ENCODE results near the gene KRT8. TPM values are rescaled to one million over a fixed set of nuclear protein-coding genes. Genes with fewer than 3 reads are reported as not detected.

The KRT8 gene
- polyA plus RNA-seq, 1 experiment: 18.2 TPM

DNA sequence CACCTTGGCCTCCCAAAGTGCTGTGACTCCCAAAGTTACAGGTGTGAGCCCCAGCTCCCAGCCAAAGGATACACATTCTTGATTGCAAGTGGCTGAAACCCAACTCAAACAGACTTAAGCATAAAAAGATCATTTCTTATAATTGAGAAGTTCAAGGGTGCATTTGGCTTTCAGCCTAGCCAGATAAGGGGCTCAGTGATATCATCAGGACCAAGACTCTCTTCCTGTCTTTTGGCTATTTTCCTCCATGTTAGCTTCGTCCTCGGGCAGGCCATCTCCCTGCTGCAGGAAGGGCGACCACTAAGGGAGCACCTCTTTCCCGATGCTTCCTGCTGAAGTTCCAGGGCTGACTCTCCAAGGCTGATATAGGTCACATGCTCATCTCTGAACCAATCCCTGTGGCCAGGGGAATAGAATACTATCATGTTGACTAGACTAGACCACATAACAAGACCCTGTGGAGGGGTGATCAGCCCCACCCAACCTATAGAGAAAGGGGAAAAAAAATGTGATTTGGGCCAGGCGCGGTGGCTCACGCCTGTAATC is 9.8 kb upstream of the KRT8 start:
- DNase-seq (ENCODE audit: low read depth, low spot score): no peak
- ChIA-PET CTCF (interaction anchor here (3.2 kb wide), 1 partner anchor 30 kb away, joined by 17 read pairs; no protein-coding TSS in a partner anchor), POLR2A (interaction anchor here (0.6 to 0.9 kb wide), 2 partner anchors 12 to 86 kb away, joined by 3 to 11 read pairs; no protein-coding TSS in a partner anchor)
- Histone ChIP-seq H3K27me3 (ENCODE audit: control insufficient read depth, insufficient read depth, low read length) (no peaks in the 10 kb centered on the region), H3K27ac (ENCODE audit: low read depth, low read length) (no peak overlapping the region), H3K9me3 (ENCODE audit: control insufficient read depth, insufficient read depth, low read length) (no peaks in the 10 kb centered on the region), H3K4me3 (ENCODE audit: low read depth, low read length) (no peak overlapping the region)
- TF ChIP-seq, protein P1, sequence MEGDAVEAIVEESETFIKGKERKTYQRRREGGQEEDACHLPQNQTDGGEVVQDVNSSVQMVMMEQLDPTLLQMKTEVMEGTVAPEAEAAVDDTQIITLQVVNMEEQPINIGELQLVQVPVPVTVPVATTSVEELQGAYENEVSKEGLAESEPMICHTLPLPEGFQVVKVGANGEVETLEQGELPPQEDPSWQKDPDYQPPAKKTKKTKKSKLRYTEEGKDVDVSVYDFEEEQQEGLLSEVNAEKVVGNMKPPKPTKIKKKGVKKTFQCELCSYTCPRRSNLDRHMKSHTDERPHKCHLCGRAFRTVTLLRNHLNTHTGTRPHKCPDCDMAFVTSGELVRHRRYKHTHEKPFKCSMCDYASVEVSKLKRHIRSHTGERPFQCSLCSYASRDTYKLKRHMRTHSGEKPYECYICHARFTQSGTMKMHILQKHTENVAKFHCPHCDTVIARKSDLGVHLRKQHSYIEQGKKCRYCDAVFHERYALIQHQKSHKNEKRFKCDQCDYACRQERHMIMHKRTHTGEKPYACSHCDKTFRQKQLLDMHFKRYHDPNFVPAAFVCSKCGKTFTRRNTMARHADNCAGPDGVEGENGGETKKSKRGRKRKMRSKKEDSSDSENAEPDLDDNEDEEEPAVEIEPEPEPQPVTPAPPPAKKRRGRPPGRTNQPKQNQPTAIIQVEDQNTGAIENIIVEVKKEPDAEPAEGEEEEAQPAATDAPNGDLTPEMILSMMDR (IDR thresholded peaks at IDR 0.05; ENCODE audit: low read depth, low read length): no peak

DNA sequence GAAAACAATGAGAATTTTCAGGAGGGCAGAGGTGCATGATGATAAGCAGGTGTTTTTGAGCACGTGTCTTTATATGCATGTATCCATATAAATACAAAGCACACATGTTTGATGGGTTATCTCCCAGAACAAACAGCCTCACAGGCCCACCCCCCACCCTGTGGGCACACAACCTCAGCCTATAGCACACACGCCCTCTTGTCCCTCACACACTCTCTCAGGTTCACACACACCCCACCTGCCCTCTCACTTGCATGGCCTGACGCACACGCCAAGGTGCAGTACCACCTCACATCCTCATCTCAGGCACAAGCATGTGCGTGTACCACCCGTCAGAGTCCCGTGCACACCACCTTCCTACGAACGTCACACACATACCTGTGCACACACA is 8.6 kb upstream of the KRT8 start:
- Histone ChIP-seq H3K4me3 (ENCODE audit: low read depth, low read length) (no peak overlapping the region), H3K27ac (ENCODE audit: low read depth, low read length) (no peak overlapping the region), H3K27me3 (ENCODE audit: control insufficient read depth, insufficient read depth, low read length) (no peaks in the 10 kb centered on the region), H3K9me3 (ENCODE audit: control insufficient read depth, insufficient read depth, low read length) (no peaks in the 10 kb centered on the region)
- ChIA-PET CTCF (no interaction called here), POLR2A (no interaction called here)
- TF ChIP-seq, protein P1 (IDR thresholded peaks at IDR 0.05; ENCODE audit: low read depth, low read length): no peak
- DNase-seq (ENCODE audit: low read depth, low spot score): no peak

DNA sequence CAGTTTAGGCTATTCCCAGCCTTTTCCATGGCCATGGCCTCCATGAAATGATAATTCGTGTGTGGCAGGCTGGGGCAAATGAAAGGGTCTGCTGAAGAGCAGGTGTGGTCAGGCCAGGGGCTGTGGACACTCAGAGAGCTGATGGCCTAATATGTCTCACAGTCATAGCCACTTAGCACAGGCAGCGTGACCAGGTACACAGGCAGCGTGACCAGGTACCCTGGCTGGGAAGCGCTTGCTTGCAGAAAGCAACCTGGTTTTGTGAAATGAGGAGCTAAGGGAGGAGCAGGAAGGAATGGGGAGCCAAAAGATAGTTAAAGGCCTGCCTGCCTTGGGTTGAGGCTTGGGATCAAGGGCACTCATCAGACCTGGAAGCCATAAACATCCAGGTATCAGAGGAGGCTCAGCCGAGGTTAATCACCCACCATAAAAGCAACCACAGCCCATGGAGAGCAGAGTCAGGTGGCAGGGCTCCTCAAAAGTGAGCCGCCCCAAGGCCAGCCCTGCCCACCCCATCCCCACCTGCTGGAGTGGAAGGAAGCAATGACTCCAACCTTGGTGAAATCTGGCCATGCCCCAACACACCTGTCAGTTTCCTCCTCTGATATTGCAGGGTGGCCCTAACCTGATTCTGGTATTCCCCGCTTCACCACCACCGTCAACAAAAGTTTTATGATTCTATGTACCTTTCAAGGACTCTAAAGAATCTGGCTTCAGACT is 8.0 kb upstream of the KRT8 start:
- Histone ChIP-seq H3K27ac (ENCODE audit: low read depth, low read length) (no peak overlapping the region), H3K4me3 (ENCODE audit: low read depth, low read length) (no peak overlapping the region), H3K27me3 (ENCODE audit: control insufficient read depth, insufficient read depth, low read length) (no peaks in the 10 kb centered on the region), H3K9me3 (ENCODE audit: control insufficient read depth, insufficient read depth, low read length) (no peaks in the 10 kb centered on the region)
- ChIA-PET POLR2A (no interaction called here), CTCF (no interaction called here)
- no peak for DNase-seq (ENCODE audit: low read depth, low spot score)
- TF ChIP-seq, protein P1 (IDR thresholded peaks at IDR 0.05; ENCODE audit: low read depth, low read length): no peak

DNA sequence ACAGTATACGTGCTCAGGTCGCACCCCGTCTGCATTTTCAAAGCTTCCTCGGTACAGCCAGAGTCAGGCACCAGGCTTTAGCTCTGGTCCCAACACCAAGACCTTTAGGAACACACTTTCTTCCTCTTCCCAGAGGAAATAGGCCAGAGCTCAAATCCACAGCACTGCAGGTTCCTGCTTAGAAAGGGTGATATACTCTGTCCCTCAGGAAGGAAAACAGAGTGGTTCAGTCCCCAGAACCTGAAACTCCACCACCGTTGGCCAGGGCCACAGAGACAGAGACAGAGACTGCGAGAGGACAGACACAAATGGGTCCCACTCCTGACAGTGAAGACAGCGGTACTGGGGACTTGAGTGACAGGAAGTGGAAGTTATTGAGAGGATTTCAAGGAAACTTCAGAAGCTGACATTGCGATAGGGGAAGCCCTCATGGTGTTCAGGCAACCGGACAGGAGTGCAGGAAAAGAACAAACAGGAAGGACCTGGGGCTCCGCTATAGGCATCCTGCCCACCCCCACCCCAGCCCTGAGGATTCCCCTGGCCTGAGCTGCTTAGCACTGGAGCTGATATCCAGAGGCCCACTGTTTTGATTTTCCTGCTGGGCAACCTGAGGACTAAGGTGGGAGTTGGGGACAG is 5.5 kb upstream of the KRT8 start:
- H3K4me3 ChIP-seq (ENCODE audit: low read depth, low read length): no peak overlapping the region
- no peak overlapping the region for H3K27ac ChIP-seq (ENCODE audit: low read depth, low read length)
- H3K27me3 ChIP-seq (ENCODE audit: control insufficient read depth, insufficient read depth, low read length): no peaks in the 10 kb centered on the region
- TF ChIP-seq, protein P1 (IDR thresholded peaks at IDR 0.05; ENCODE audit: low read depth, low read length): no peak
- no peaks in the 10 kb centered on the region for H3K9me3 ChIP-seq (ENCODE audit: control insufficient read depth, insufficient read depth, low read length)
- POLR2A ChIA-PET: interaction anchor here (0.6 kb wide), 1 partner anchor 109 kb away, joined by 3 read pairs; no protein-coding TSS in a partner anchor
- CTCF ChIA-PET: interaction anchor here (0.6 to 2.7 kb wide), 3 partner anchors 25 to 70 kb away, joined by 3 to 21 read pairs (median 15); no protein-coding TSS in a partner anchor
- no peak for DNase-seq (ENCODE audit: low read depth, low spot score)

DNA sequence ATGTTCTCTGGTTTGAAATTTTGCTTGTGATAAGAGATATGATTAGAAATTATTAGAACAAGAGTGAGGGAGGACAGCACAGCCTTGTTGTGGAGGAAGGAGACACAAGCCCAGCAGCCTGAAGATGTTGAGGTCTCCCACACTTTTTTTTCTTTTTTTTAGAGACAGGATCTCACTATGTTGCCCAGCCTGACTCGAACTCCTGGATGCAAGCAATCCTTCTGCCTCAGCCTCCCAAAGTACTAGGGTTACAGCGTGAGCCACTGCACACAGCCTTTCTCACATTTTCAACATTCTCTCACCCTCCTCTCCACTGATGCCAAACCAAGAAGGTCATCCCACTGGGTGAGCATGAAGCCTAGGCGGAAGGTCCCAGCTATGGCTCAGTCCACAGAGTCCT is 4.9 kb upstream of the KRT8 start:
- no peaks in the 10 kb centered on the region for H3K27me3 ChIP-seq (ENCODE audit: control insufficient read depth, insufficient read depth, low read length)
- H3K4me3 ChIP-seq (ENCODE audit: low read depth, low read length): no peak overlapping the region
- ChIA-PET CTCF (interaction anchor here (2.6 to 2.7 kb wide), 2 partner anchors 24 to 70 kb away, joined by 15 to 21 read pairs; no protein-coding TSS in a partner anchor), POLR2A (no interaction called here)
- DNase-seq (ENCODE audit: low read depth, low spot score): no peak
- H3K27ac ChIP-seq (ENCODE audit: low read depth, low read length): no peak overlapping the region
- no peaks in the 10 kb centered on the region; the same call in 1 of the 2 replicates for H3K9me3 ChIP-seq (ENCODE audit: control insufficient read depth, insufficient read depth, low read length)
- TF ChIP-seq, protein P1 (IDR thresholded peaks at IDR 0.05; ENCODE audit: low read depth, low read length): no peak

All from AG04450 (cell line).